GM23338 (cell line): Measurements from ENCODE around the gene CEBPB. TPM values are rescaled to one million over a fixed set of nuclear protein-coding genes. Genes with fewer than 3 reads are reported as not detected.

Experiments
- ZNF331 ChIP-seq: fragments of 250-450 bp; sonication (Bioruptor Pico); IDR thresholded peaks from 2 replicates; pipeline ENCODE4 v1.5.0; 2020; ENCODE audit warnings: low read depth, mild to moderate bottlenecking, moderate library complexity
- polyA plus RNA-seq: library from polyadenylated mRNA; unstranded; fragments of >200 nt; fragmentation: Nextera tagmentation; extraction: Ambion mirVana; gene quantifications from 2 replicates; pipeline ENCODE4 v1.2.1, GENCODE V29; 2016
- total RNA-seq: library from RNA; depleted of rRNA; stranded (reverse); fragments of >200 nt; shearing (Covaris generic); gene quantifications from 2 replicates; pipeline ENCODE4 v1.2.3, GENCODE V29; 2014; rRNA removed
- TF ChIP-seq, protein P1 (sequence below): fragments of 250-450 bp; sonication (Bioruptor Pico); IDR thresholded peaks from 2 replicates; pipeline ENCODE4 v1.5.0; 2020; ENCODE audit warnings: mild to moderate bottlenecking, moderate library complexity
- TF ChIP-seq, protein P2 (sequence below): IDR thresholded peaks from one replicate; pipeline ENCODE4 v1.6.1; 2018; ENCODE audit warnings: antibody characterized with exemption; ENCODE audit not compliant: unreplicated experiment

The CEBPB gene
- total and polyA plus RNA-seq, 2 experiments from 2014 or later, result 20.6 to 25.4 TPM

DNA sequence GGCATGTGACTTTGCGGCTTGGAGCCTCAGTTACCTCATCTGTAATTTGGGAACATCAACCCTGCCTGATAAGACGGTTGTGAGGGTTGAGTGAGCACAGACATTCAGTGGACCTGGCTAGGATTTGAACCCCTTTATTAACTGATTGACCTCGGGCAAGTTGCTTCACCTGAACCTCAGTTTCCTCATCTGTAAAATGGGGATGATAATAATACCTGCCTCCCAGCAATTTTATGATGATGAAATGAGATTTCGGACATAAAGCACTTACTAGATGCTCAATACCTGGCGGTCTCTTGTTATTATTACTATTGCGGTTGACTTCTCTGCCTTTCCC is 51.5 kb downstream of the CEBPB start (continued):
- TF ChIP-seq, protein P1, sequence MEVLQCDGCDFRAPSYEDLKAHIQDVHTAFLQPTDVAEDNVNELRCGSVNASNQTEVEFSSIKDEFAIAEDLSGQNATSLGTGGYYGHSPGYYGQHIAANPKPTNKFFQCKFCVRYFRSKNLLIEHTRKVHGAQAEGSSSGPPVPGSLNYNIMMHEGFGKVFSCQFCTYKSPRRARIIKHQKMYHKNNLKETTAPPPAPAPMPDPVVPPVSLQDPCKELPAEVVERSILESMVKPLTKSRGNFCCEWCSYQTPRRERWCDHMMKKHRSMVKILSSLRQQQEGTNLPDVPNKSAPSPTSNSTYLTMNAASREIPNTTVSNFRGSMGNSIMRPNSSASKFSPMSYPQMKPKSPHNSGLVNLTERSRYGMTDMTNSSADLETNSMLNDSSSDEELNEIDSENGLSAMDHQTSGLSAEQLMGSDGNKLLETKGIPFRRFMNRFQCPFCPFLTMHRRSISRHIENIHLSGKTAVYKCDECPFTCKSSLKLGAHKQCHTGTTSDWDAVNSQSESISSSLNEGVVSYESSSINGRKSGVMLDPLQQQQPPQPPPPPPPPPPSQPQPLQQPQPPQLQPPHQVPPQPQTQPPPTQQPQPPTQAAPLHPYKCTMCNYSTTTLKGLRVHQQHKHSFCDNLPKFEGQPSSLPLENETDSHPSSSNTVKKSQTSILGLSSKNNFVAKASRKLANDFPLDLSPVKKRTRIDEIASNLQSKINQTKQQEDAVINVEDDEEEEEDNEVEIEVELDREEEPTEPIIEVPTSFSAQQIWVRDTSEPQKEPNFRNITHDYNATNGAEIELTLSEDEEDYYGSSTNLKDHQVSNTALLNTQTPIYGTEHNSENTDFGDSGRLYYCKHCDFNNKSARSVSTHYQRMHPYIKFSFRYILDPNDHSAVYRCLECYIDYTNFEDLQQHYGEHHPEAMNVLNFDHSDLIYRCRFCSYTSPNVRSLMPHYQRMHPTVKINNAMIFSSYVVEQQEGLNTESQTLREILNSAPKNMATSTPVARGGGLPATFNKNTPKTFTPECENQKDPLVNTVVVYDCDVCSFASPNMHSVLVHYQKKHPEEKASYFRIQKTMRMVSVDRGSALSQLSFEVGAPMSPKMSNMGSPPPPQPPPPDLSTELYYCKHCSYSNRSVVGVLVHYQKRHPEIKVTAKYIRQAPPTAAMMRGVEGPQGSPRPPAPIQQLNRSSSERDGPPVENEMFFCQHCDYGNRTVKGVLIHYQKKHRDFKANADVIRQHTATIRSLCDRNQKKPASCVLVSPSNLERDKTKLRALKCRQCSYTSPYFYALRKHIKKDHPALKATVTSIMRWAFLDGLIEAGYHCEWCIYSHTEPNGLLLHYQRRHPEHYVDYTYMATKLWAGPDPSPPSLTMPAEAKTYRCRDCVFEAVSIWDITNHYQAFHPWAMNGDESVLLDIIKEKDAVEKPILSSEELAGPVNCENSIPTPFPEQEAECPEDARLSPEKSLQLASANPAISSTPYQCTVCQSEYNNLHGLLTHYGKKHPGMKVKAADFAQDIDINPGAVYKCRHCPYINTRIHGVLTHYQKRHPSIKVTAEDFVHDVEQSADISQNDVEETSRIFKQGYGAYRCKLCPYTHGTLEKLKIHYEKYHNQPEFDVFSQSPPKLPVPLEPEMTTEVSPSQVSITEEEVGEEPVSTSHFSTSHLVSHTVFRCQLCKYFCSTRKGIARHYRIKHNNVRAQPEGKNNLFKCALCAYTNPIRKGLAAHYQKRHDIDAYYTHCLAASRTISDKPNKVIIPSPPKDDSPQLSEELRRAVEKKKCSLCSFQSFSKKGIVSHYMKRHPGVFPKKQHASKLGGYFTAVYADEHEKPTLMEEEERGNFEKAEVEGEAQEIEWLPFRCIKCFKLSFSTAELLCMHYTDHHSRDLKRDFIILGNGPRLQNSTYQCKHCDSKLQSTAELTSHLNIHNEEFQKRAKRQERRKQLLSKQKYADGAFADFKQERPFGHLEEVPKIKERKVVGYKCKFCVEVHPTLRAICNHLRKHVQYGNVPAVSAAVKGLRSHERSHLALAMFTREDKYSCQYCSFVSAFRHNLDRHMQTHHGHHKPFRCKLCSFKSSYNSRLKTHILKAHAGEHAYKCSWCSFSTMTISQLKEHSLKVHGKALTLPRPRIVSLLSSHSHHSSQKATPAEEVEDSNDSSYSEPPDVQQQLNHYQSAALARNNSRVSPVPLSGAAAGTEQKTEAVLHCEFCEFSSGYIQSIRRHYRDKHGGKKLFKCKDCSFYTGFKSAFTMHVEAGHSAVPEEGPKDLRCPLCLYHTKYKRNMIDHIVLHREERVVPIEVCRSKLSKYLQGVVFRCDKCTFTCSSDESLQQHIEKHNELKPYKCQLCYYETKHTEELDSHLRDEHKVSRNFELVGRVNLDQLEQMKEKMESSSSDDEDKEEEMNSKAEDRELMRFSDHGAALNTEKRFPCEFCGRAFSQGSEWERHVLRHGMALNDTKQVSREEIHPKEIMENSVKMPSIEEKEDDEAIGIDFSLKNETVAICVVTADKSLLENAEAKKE (CRISPR knock-in tag), result no peak
- TF ChIP-seq, protein P2, sequence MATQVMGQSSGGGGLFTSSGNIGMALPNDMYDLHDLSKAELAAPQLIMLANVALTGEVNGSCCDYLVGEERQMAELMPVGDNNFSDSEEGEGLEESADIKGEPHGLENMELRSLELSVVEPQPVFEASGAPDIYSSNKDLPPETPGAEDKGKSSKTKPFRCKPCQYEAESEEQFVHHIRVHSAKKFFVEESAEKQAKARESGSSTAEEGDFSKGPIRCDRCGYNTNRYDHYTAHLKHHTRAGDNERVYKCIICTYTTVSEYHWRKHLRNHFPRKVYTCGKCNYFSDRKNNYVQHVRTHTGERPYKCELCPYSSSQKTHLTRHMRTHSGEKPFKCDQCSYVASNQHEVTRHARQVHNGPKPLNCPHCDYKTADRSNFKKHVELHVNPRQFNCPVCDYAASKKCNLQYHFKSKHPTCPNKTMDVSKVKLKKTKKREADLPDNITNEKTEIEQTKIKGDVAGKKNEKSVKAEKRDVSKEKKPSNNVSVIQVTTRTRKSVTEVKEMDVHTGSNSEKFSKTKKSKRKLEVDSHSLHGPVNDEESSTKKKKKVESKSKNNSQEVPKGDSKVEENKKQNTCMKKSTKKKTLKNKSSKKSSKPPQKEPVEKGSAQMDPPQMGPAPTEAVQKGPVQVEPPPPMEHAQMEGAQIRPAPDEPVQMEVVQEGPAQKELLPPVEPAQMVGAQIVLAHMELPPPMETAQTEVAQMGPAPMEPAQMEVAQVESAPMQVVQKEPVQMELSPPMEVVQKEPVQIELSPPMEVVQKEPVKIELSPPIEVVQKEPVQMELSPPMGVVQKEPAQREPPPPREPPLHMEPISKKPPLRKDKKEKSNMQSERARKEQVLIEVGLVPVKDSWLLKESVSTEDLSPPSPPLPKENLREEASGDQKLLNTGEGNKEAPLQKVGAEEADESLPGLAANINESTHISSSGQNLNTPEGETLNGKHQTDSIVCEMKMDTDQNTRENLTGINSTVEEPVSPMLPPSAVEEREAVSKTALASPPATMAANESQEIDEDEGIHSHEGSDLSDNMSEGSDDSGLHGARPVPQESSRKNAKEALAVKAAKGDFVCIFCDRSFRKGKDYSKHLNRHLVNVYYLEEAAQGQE, result no peak
- TF ChIP-seq ZNF331 (CRISPR knock-in tag), result no peak

Other genes with a start within 250 kb of the CEBPB start
- gene SNAI1, start 207.8 kb upstream of the CEBPB start, total RNA-seq, result 2.9 and 4.2 TPM in 2 replicates
- gene SNAI1, start 207.8 kb upstream of the CEBPB start, polyA plus RNA-seq, result 7.9 and 8.4 TPM in 2 replicates
- gene UBE2V1, start 77.7 kb upstream of the CEBPB start, total RNA-seq, result 85.7 and 105 TPM in 2 replicates
- 293 and 302 TPM in 2 replicates for gene UBE2V1, start 77.7 kb upstream of the CEBPB start, polyA plus RNA-seq
- gene PEDS1, start 37.1 kb upstream of the CEBPB start, total RNA-seq, result 33.0 and 43.6 TPM in 2 replicates
- gene PEDS1, start 37.1 kb upstream of the CEBPB start, polyA plus RNA-seq, result 31.6 and 34.5 TPM in 2 replicates